ENCODE results near the gene MEGF9.
"Not testable (repeated sequence)": the region's sequence is repeated elsewhere in the genome, so short reads cannot be mapped to it uniquely, and the experiment has no call there.

Gene MEGF9

DNA sequence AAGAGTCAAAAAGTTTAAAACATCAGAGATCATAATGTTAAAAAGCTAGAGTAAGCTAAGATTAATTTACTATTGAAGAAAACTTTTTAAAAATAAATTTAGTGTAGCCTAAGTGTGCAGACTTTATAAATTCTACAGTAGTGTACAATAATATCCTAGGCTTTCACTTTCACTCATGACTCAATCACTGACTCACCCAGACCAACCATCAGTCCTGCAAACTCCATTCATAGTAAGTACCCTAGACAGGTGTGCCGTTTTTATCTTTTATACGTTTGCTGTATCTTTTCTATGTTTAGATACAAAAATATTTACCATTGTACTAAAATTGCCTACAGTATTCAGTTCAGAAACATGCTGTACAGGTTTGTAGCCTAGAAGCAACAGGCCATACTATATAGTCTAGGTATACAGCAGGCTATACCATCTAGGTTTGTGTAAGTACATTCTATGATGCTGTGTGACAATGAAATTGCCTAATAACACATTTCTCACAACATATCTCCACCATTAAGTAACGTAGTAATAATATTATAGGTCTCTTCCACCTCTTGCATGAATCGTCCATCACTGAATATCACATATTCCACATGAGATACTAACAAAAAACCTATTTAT lies 59.2 kb downstream of the MEGF9 start:
- DNase-seq (ENCODE audit: low read depth): no peak

DNA sequence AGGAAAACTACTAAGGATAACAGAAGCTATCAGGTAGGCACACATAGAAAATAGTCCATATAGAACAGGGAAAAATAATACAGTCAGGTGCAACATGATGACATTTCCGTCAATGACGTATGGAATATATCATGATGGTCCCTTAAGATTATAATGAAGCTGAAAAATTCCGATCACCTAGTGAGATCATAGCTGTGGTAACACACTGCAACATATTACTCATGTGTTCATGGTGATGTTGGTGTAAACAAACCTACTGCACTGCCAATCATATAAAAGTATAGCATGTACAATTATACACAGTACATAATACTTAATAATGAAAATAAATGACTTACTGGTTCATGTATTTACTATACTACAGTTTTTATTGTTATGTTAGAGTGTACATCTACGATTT lies 60.0 kb downstream of the MEGF9 start:
- DNase-seq (ENCODE audit: low read depth): no peak

DNA sequence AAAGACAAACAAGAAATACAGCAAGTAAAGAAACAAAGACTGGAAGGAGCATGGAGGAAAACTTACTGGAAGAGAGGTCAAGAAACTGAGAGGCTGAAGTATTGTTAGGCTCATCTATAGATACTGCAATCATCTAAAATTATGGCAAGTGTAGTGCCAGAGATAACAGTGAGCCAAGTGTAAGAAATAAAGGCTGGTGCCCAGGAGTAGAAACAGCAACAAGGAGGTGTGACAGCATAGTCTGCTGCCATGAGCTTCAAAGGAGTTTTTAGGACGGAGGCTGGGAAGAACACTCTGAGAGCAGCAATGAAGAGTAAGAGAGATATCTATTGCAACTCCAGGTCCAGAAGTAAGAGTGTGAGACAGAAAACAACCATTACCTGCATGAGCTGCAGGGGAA lies 60.5 kb downstream of the MEGF9 start:
- no peak for DNase-seq (ENCODE audit: low read depth)

DNA sequence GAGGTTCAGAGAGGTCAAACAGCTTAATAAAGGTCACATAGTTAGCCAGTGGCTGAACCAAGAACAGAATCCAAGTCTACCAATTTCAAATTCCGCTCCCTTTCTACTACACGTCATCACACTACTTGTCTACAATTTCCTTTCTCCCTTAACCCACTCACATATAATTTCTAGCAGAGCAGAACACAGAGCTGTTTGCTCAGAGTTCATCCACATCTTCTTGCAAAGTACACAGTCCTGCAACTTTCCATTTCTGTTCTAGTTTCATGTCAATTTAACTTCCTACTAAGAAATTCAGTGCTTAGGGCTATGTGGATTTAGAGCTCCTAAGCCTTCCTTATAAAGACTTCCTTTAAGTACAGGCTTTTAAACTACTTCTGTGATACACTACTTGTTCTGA lies 61.3 kb downstream of the MEGF9 start:
- no peak for DNase-seq (ENCODE audit: low read depth)

- DNase-seq (ENCODE audit: low read depth): no peak
These were observed 63.9 kb downstream of the MEGF9 start for GRCh38 chr9:120650352-120650751.

- DNase-seq (ENCODE audit: low read depth): no peak
These were observed 65.6 kb downstream of the MEGF9 start for GRCh38 chr9:120648581-120649197.

DNA sequence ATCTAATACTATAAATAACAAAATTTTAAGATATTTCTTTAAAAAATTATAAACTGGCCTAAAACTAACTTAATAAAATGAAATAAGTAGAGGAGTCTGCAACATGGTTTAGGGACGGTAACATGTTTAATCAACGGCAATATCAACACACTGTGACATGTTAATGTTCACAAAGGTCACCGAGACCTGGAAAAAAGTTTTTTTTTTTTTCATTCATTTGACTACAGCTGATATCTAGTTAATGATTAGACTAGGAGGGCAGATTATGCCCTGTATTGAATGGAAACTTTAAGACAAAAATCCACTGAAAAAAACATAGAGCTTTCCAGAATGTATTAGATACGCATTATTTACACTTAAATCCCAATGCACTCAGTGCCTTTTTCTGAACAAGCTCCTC lies 67.3 kb downstream of the MEGF9 start:
- DNase-seq (ENCODE audit: low read depth): no peak

DNA sequence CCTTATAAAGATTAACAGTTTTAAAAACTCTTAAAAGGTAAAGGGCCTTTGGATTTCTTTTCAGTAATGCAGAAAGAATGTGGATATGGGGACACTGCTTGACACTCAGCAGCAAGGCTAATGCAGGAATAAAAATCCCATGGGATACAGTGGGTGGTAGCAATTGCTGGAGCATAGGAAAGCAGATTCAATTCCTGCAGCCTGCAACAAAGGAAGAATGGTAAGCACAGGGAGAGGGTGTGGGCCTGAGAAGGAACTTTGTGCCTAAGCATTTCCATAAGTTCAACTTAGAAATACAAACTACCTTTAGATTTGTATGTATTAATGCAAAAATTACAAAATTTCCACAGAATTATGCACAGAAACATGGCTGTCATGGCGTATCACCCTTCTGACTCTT lies 68.5 kb downstream of the MEGF9 start:
- no peak for DNase-seq (ENCODE audit: low read depth)

- DNase-seq (ENCODE audit: low read depth): no peak
These were observed 71.2 kb downstream of the MEGF9 start for GRCh38 chr9:120643061-120643460.

- DNase-seq (ENCODE audit: low read depth): no peak
These were observed 72.0 kb downstream of the MEGF9 start for GRCh38 chr9:120642129-120642770.

- not testable (repeated sequence) for DNase-seq (ENCODE audit: low read depth)
These were observed 73.4 kb downstream of the MEGF9 start for GRCh38 chr9:120640874-120641273.

DNA sequence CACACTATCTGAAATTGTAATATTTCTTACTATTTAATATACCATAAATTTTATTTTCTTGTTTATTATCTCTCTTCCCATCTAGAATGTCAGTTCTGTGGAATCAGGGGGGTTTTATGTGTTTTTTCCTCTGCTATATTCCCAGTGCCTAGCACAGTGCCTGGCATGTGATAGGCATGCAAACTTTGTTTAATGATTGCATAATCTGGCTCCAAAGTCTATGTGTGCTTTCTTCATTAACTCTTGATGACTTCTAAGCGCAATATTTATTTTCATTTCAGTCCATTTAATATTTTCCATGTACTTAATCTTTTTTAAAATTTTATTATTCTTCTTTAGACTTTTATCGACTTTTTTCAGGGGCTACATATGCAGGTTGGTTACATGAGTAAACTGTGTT lies 73.9 kb downstream of the MEGF9 start:
- DNase-seq (ENCODE audit: low read depth): no peak

GRCh38 chr9:120637919-120638318 lies 76.4 kb downstream of the MEGF9 start:
- no peak for DNase-seq (ENCODE audit: low read depth)

GRCh38 chr9:120636194-120636957 lies 77.9 kb downstream of the MEGF9 start:
- no peak for DNase-seq (ENCODE audit: low read depth)

DNA sequence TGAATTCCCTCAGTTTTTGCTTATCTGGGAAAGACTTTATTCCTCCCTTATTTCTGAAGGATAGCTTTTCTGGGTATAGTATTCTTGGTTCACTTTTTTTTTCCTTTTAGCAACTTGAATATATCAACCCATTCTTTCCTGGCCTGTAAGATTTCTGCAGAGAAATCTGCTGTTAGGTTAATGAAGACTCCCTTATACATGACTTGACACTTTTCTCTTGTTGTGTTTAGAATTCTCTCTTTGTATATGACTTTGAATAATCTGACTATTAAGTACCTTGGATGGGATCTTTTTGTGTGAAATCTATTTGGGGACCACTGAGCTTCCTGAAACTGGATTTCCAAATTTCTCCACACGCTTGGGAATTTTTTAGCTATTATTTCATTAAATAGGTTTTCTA lies 79.3 kb downstream of the MEGF9 start:
- no peak for DNase-seq (ENCODE audit: low read depth)

DNA sequence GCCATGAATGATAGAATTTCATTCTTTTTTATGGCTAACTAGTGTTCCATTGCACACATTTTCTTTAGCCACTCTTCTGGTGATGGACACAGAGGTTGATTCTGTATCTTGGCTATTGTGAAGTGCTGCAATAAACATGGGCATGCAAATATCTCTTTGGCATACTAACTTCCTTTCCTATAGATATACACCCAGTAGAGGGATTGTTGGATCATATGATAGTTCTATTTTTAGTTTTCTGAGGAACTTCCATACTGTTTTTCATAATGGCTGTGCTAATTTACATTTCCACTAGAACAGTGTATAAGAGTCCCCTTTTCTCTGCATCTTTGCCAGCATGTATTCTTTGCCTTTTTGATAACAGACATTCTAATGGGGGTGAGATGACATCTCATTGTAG lies 83.9 kb downstream of the MEGF9 start:
- DNase-seq (ENCODE audit: low read depth): no peak

DNA sequence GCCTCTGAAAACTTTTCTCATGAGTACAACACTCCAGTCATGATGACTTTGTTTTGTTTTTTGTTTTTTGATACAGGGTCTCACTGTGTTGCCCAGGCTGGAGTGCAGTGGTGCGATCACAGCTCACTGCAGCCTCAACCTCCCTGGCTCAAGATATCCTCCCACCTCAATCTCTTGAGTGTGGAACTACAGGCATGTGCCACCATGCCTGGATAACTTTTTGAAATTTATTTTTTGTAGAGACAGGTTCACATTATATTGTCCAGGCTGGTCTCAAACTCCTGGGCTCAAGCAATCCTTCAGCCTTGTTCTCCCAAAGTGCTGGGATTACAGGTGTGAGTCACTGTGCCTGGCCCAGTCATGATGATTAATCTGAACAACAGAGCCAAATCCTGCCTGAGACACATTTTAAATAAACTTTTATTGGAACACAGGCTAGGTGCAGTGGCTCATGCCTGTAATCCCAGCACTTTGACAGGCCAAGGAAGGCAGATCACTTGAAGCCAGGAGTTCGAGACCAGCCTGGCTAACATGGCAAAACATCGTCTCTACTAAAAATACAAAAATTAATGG lies 85.3 kb downstream of the MEGF9 start:
- DNase-seq (ENCODE audit: low read depth): not testable (repeated sequence)

- DNase-seq (ENCODE audit: low read depth): no peak
These were observed 85.9 kb downstream of the MEGF9 start for GRCh38 chr9:120628207-120628924.

DNA sequence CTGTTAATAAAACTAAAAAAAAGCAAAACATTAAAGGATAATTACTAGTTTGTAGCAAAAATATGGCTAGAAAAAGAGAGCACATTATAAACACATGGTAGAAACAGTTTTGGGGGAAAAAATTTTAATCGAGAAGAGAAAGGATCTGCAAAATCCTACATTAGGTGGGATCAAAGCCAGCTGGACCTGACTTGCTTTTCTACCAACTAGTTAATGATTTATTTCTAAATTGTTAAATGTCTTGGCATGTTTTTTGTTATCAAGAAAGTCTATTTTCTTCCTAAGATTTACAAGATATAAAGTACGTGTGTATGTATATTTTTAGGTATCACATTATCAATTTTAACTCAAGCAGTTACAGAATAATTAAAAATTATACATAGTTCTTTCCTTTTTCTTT lies 87.2 kb downstream of the MEGF9 start:
- no peak for DNase-seq (ENCODE audit: low read depth)

- no peak for DNase-seq (ENCODE audit: low read depth)
These were observed 87.8 kb downstream of the MEGF9 start for GRCh38 chr9:120626512-120626911.

DNA sequence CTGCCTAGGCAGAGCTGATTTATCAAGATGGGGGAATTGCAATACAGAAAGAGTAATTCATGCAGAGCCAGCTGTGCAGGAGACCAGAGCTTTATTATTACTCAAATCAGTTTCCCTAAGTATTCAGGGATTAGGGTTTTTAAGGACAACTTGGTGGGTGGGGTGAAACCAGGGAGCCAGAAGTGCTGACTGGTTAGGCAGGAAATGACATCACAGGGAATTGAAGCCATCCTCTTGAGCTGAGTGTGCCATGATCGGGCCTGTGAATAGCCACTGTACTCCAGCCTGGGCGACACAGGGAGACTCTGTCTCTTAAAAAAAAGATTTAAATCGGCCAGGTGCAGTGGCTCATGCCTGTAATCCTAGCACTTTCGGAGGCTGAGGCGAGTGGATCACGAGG lies 89.0 kb downstream of the MEGF9 start:
- no peak for DNase-seq (ENCODE audit: low read depth)

DNA sequence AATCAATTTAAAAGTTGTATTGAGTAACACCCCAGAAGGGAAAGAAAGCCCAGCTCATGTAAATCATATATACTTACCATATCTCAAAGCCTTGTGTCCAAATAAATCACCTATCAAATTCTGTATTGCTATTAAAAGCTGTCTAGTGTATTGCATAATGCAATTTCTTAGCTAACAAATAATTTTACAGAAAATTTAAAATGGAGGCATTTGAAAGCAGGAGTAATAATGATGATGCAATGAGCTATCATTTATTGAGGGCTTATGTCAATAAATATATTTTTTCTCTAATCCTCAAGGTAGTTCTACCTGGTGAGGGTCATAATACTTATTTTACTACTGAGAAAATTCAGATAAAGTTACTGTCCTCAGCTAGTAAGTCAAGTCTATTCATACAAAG lies 91.5 kb downstream of the MEGF9 start:
- DNase-seq (ENCODE audit: low read depth): no peak
